Colonic mucosa (tissue), 4 donors: Measurements from ENCODE around the gene GRK5. TPM values are rescaled to one million over a fixed set of nuclear protein-coding genes. Genes with fewer than 3 reads are reported as not detected.
A peak's percentile ranks its signal among the peaks of the same experiment; 100 is the strongest.

Experiments used
- DNase-seq: peaks from one replicate; pipeline ENCODE4 v3.0.0-alpha.2; 2020
- H3K27ac ChIP-seq: fragments of 200-600 bp; one replicate; pipeline ENCODE4 v1.8.0; 2021
- H3K27me3 ChIP-seq: fragments of 200-600 bp; one replicate; pipeline ENCODE4 v1.8.0; 2021
- H3K36me3 ChIP-seq: fragments of 200-600 bp; one replicate; pipeline ENCODE4 v1.8.0; 2021
- H3K4me1 ChIP-seq: fragments of 200-600 bp; one replicate; pipeline ENCODE4 v1.8.0; 2021; ENCODE audit warnings: mild to moderate bottlenecking
- H3K4me3 ChIP-seq: fragments of 200-600 bp; one replicate; pipeline ENCODE4 v1.8.0; 2021
- H3K9ac ChIP-seq, 2 donors: one replicate each; pipeline ENCODE4 v1.7.0; 2013; ENCODE audit warnings: control low read depth in 2 of 2, low read depth in 2 of 2, low read length in 2 of 2
- H3K9me3 ChIP-seq: fragments of 200-600 bp; one replicate; pipeline ENCODE4 v1.8.0; 2021
- CTCF ChIP-seq: fragments of 200-600 bp; IDR thresholded peaks from one replicate; pipeline ENCODE4 v1.8.0; 2022; ENCODE audit warnings: antibody characterized with exemption, mild to moderate bottlenecking
- intact Hi-C: fragments of 100-400 bp; cut with DNase I; formaldehyde crosslinking; loops from one replicate; pipeline ENCODE4 v1.14.1; 2022
- total RNA-seq, 2 donors: library from RNA; stranded (reverse); fragmentation: NEBNext Ultra II Directional in 1 of 2; extraction: Animal tissue kit (Norgen Biotek cat#: 25700) in 1 of 2; gene quantifications; one replicate each; pipeline ENCODE4 v1.2.1, GENCODE V29; 2021
- donor health status: healthy.
- donor health status: DM: no; HTN: no; CAD: no.
- donor health status: DM: no; HTN: no; CAD: no.

Gene GRK5
- total RNA-seq, 2 donors from 2014 or later = 4.6 to 12.7 TPM

GRCh38 chr10:119207713-119208552, 562 bp downstream of the GRK5 start:
- intact Hi-C loops = no loop called here
- H3K36me3 ChIP-seq = no peaks in the 10 kb centered on the region
- peak overlapping the region; percentile 58 for H3K4me3 ChIP-seq
- H3K4me1 ChIP-seq = no peaks in the 10 kb centered on the region
- peak overlapping the region; percentile 94 for H3K27ac ChIP-seq
- H3K9me3 ChIP-seq = no peaks in the 10 kb centered on the region
- no peak for TF ChIP-seq CTCF
- no peaks in the 10 kb centered on the region for H3K27me3 ChIP-seq
- peak; percentile 49 for DNase-seq
- H3K9ac ChIP-seq = peak overlapping the region; percentile 75 to 77

GRCh38 chr10:119208553-119208940, 1.2 kb downstream of the GRK5 start:
- Histone ChIP-seq H3K9me3 (no peaks in the 10 kb centered on the region), H3K27me3 (no peaks in the 10 kb centered on the region), H3K27ac (peak overlapping the region; percentile 94), H3K9ac (peak overlapping the region; percentile 38 to 68), H3K36me3 (no peaks in the 10 kb centered on the region), H3K4me3 (peak overlapping the region; percentile 58), H3K4me1 (no peaks in the 10 kb centered on the region)
- no peak for TF ChIP-seq CTCF
- intact Hi-C loops = no loop called here
- DNase-seq = no peak

GRCh38 chr10:119209035-119209735, 1.8 kb downstream of the GRK5 start:
- peak overlapping the region; percentile 94 for H3K27ac ChIP-seq
- H3K9ac ChIP-seq = peak overlapping the region; percentile 38 to 68
- no peaks in the 10 kb centered on the region for H3K4me1 ChIP-seq
- peak overlapping the region; percentile 58 for H3K4me3 ChIP-seq
- H3K9me3 ChIP-seq = no peaks in the 10 kb centered on the region
- H3K36me3 ChIP-seq = no peaks in the 10 kb centered on the region
- peak; percentile 71 for DNase-seq
- intact Hi-C loops = no loop called here
- no peaks in the 10 kb centered on the region for H3K27me3 ChIP-seq
- TF ChIP-seq CTCF = peak; percentile 64

- no peak for DNase-seq
- Histone ChIP-seq H3K4me3 (no peak overlapping the region), H3K9ac (peak overlapping the region; percentile 38 to 68), H3K9me3 (no peaks in the 10 kb centered on the region), H3K36me3 (no peaks in the 10 kb centered on the region), H3K27me3 (no peaks in the 10 kb centered on the region), H3K4me1 (no peaks in the 10 kb centered on the region), H3K27ac (peak overlapping the region; percentile 94)
- intact Hi-C loops = no loop called here
- peak; percentile 2 for TF ChIP-seq CTCF
Observed at GRCh38 chr10:119209736-119210355, 2.5 kb downstream of the GRK5 start.

GRCh38 chr10:119210633-119211032, 3.3 kb downstream of the GRK5 start:
- intact Hi-C loops = no loop called here
- no peak for TF ChIP-seq CTCF
- Histone ChIP-seq H3K4me3 (no peak overlapping the region), H3K27me3 (no peaks in the 10 kb centered on the region), H3K9me3 (no peaks in the 10 kb centered on the region), H3K27ac (peak overlapping the region; percentile 64), H3K9ac (no peak overlapping the region), H3K36me3 (no peaks in the 10 kb centered on the region), H3K4me1 (no peaks in the 10 kb centered on the region)
- no peak for DNase-seq
